ENCODE data around the gene MROH8.
"Not testable (repeated sequence)": the region's sequence is repeated elsewhere in the genome, so short reads cannot be mapped to it uniquely, and the experiment has no call there.

The MROH8 gene

DNA sequence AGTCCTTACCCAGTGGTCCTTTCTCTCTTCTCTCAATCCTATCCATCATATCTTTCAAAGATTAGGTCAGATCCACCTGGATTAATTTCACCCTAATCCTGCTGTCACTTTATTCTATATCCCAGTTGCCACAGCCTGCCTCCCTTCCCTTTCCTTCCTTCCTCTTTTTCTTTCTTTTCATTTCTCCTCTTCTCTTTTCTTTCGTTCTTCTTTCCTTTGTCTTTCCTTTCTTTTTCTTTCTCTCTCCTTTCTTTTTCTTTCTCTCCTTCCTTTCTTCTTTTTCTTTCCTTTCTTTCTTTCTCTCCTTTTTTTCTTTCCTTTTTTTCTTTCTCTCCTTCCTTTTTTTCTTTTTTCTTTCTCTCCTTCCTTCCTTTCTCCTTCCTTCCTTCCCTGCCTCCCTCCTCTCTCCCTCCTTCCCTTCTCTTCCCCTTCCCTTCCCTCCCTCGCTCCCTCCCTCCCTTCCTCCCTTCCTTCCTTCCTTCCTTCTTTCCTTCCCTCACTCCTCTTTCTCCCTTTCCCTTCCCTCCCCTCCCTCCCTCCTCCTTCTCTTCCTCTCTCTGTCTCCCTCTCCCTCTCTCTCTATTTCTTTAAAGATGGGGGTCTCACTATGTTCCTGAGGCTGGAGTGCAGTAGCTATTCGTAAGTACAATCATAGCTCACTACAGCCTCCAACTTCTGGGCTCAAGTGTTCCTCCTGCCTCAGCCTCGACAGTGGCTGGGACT, 15.4 kb downstream of the MROH8 start:
- no peak for DNase-seq
- in situ Hi-C loops (cut with HindIII; ENCODE audit: low pct_ligation_motif_present, low pct_unique_long_range_greater_than_20kb, low sequenced_read_pairs): no loop called here

DNA sequence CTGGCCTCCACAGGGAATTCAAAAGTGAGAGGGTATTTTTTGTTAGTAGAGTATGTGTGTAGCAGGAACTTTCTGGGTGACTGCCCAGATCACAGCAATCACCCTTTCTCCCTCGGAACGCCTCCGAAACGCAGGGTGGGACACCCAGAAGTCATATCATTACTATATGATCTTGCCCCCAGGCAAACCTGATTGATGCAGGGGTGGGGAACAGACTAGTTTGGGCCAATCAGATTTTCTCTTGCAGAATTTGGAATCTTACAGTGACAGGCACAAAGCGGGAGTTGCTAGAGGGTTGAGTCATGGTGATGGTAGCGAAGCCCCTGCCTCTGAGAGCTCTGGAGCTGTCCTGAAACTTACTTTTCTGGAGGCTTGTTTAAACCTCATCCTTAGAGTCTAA, 16.7 kb downstream of the MROH8 start:
- no peak for DNase-seq
- in situ Hi-C loops (cut with HindIII; ENCODE audit: low pct_ligation_motif_present, low pct_unique_long_range_greater_than_20kb, low sequenced_read_pairs): no loop called here

DNA sequence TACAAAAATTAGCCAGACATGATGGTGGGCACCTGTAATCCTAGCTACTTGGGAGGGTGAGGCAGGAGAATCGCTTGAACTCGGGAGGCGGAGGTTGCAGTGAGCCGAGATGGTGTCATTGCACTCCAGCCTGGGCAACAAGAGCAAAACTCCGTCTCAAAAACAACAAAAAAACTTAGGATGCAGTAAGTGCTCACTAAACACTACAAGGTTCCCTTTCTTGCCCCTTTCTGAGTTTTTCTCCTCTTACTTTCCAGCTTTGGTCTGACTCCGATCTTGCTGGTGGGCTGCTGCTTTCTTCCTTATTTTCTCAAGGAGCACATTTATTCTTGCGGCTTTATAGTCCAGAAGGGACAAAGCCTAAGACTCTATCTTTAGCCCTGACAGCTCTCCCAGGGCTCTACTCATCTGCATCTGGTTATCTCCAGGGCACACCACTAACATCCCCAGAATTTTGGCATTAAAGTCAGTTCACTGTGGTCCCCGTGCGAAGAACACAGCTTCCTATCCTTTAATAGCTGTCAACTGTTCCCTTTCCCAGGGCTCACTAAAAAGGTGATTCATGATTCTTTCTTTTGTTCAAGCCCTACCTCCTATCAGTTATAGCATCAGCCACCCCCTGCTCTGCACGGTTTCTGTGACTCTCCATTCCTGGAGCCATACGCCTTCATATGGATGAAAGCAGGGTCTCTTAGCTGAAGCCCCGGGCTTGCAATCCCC, 17.4 kb downstream of the MROH8 start:
- in situ Hi-C loops (cut with HindIII; ENCODE audit: low pct_ligation_motif_present, low pct_unique_long_range_greater_than_20kb, low sequenced_read_pairs): no loop called here

DNA sequence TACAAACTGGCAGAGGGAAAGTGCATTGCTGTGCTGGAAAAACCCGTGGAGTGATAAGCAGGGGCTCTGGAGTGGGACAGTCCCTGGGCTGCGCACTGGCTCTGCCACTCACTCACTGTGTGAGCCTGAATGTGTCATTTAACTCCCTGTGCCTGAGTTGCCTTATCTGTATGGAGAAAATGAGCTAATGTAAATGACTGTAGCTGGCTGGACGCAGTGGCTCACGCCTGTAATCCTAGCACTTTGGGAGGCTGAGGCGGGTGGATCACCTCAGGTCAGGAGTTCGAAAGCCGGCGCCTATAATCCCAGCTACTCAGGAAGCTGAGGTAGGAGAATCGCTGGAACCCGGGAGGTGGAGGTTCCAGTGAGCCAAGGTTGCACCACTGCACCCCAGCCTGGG, 18.7 kb downstream of the MROH8 start:
- DNase-seq: no peak
- in situ Hi-C loops (cut with HindIII; ENCODE audit: low pct_ligation_motif_present, low pct_unique_long_range_greater_than_20kb, low sequenced_read_pairs): no loop called here

More for the DNA sequence above, 17.4 kb downstream of the MROH8 start:
- DNase-seq: no peak

DNA sequence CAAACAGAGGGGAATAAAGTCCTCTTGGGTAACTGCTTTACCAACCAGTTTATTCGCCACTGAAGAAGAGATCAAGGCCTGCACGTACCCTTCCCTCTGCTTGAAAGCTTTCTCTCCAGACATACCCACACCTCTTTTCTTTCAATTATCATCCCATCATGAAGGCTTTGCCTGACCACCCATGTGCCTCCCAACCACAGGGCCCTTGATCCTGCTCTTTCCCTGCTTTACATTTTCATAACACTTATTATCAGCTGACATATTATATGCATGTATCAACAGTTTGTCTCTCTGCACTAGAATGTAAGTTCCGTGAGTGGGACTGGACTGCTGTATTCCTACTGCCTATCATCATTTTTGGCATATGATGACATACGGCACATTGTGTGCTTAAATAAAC, 21.1 kb downstream of the MROH8 start:
- in situ Hi-C loops (cut with HindIII; ENCODE audit: low pct_ligation_motif_present, low pct_unique_long_range_greater_than_20kb, low sequenced_read_pairs): no loop called here
- DNase-seq: no peak

DNA sequence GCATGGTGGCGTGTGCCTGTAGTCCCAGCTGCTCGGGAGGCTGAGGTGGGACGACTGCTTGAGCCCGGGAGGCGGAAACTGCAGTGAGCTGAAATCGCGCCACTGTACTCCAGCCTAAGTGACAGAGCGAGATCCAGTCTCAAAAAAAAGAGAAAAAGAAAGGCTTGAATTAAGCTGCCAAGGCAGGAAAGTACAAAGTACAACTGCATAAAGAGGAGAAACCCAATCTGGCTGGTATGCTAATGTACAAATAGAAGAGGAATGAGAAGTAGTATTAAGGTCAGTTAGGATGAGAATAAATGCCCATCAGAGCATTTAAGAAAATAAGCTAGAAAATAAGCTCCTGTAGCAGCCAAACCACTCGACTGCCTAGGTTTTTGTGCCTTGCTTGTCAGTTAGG, 23.4 kb downstream of the MROH8 start:
- in situ Hi-C loops (cut with HindIII; ENCODE audit: low pct_ligation_motif_present, low pct_unique_long_range_greater_than_20kb, low sequenced_read_pairs): no loop called here
- DNase-seq: no peak

DNA sequence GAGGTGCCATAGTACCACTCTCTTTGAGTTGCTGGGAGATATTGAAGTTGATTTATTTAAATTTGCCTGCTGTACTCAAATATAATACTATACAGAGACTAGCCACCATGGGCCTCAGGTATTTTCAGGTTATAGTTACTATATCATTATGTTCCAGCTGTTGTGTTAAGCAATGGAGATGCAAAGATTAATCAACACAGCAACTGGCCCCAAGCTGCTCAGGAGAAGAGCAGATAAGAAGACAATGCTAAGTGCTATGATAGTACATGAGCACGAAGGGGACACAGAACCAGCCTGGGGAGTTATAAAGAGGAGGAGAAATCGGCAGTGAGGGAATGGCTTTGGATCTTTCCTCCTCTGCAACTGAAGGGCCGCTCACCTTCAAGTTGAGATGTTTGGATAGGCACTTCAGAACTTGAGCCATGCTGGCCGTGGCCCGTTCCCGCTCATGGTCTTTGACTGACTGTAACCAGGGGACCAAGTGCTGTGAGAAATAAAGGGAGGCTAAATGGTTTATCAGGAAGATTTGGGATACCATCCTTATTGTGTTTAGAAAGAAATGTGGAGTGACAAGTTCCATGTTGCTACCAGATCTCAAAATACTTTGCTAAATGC, 24.6 kb downstream of the MROH8 start:
- no peak for DNase-seq
- in situ Hi-C loops (cut with HindIII; ENCODE audit: low pct_ligation_motif_present, low pct_unique_long_range_greater_than_20kb, low sequenced_read_pairs): no loop called here

DNA sequence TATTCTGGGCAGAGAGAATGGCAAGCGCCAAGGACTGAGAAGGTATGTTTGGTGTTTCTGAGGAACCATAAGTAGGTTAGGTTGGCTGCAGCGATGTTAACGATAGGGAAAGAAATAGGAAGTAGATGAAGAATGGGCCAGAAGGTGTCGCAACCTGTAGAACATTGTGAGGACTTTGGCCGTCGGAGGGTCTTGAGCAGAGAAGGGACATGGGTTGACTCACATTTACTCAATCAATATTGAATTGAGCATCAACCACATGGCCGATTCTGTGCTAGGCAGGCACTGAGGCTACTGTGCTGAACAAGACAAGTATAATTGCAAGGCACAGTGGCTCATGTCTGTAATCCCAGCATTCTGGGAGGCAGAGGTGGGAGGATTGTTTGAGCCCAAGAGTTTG, 27.1 kb downstream of the MROH8 start:
- no peak for DNase-seq
- in situ Hi-C loops (cut with HindIII; ENCODE audit: low pct_ligation_motif_present, low pct_unique_long_range_greater_than_20kb, low sequenced_read_pairs): no loop called here

DNA sequence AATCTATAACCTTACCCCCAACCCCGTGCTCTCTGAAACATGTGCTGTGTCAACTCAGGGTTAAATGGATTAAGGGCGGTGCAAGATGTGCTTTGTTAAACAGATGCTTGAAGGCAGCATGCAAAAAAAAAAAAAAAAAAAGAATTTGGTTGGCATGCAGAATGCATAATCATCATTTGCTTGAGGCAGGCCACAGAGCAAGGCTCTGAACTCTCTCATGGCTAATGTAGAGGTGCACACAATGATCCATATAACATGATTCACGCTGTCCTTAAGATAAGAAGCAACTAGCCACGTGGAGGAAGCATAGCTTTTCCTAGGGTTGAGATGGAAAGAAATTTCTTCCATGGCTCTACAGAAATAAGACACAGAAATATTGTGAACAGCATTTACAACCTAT, 27.8 kb downstream of the MROH8 start:
- DNase-seq: no peak
- in situ Hi-C loops (cut with HindIII; ENCODE audit: low pct_ligation_motif_present, low pct_unique_long_range_greater_than_20kb, low sequenced_read_pairs): no loop called here

DNA sequence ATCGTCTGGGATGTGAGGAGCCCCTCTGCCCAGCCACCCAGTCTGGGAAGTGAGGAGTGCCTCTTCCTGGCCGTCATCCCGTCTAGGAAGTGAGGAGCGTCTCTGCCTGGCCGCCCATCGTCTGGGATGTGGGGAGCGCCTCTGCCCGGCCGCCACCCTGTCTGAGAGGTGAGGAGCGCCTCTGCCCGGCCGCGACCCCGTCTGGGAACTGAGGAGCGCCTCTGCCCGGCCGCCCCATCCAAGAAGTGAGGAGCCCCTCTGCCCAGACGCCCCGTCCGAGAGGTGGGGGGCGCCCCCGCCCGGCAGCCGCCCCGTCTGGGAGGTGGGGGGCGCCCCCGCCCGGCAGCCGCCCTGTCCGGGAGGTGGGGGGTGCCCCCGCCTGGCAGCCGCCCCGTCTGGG, 28.5 kb downstream of the MROH8 start:
- in situ Hi-C loops (cut with HindIII; ENCODE audit: low pct_ligation_motif_present, low pct_unique_long_range_greater_than_20kb, low sequenced_read_pairs): not testable (repeated sequence)

DNA sequence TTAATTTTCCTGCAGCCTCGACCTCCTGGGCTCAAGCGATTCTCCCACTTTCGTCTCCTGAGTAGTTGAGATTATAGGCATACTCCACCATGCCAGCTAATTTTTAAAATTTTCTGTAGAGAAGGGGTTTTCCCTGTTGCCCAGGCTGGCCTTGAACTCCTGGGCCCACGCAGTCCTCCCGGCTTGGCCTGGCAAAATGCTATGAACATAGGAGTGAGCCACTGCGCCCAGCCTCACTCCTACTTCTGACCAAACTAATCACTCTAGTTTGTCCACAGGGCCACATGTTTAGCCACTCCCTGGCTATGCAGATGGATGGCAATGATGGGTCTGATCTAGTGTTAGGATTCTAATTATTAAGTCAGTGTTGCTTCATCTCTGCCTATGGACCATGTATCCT, 32.1 kb downstream of the MROH8 start:
- no peak for DNase-seq
- in situ Hi-C loops (cut with HindIII; ENCODE audit: low pct_ligation_motif_present, low pct_unique_long_range_greater_than_20kb, low sequenced_read_pairs): no loop called here

More for the DNA sequence above, 28.5 kb downstream of the MROH8 start:
- DNase-seq: not testable (repeated sequence)

DNA sequence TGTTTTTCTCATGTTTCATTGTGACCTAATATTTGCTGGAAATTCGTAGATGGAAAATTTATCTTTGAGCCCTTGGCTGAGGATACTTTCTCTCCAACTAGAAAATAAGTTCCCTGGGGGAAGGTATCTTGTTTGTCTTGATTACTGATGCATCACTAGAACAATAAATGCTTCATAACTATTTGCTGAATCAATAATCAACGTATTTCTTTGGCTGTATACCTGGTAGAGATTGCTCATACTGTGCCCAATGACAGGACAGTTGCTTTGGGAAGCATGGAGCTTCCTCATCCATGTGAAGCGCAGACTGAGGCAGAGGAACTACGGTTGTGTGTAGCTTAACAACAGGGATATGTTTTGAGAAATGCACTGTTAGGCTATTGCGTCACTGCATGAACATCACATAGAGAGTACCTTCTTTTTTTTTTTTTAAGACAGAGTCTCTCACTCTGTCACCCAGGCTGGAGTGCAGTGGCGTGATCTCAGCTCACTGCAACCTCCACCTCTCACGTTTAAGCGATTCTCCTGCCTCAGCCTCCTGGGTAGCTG, 34.4 kb downstream of the MROH8 start:
- in situ Hi-C loops (cut with HindIII; ENCODE audit: low pct_ligation_motif_present, low pct_unique_long_range_greater_than_20kb, low sequenced_read_pairs): no loop called here
- DNase-seq: no peak

DNA sequence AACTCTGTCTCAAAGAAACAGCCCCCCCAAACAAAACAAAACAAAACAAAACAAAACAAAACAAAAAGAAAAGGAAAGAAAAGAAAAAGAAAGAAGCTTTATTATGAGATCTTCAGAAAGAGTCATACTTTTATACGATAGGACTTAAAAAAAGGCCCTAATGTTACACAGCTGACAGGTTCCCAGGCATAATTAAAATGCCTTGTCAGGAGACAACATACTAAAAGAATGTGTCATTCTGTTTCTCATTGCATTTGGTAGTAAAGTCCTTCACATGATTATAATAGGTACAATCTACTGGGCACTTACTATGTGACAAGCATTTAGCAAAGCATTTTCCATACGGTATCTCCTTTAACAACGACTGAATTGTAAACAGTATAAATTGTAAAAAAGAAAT, 36.6 kb downstream of the MROH8 start:
- in situ Hi-C loops (cut with HindIII; ENCODE audit: low pct_ligation_motif_present, low pct_unique_long_range_greater_than_20kb, low sequenced_read_pairs): no loop called here
- DNase-seq: no peak

DNA sequence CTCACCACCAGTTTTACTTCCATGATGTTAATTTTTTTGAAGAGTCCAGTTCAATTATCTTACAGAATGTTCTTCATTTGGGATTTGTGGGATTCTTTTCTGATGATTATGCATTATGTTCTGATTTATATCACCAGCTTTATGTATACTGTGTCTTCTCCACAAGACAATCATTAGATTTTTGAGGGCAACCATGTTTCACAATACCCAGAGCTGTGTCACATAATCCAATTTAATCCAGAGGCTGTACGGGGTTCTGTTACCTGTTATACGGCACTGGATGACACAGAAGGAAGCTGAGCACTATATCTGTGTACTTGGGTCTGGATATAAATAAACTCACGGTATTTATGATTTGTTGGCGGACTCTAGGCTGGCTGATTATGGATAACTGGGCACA, 41.8 kb downstream of the MROH8 start:
- DNase-seq: no peak
- in situ Hi-C loops (cut with HindIII; ENCODE audit: low pct_ligation_motif_present, low pct_unique_long_range_greater_than_20kb, low sequenced_read_pairs): no loop called here

DNA sequence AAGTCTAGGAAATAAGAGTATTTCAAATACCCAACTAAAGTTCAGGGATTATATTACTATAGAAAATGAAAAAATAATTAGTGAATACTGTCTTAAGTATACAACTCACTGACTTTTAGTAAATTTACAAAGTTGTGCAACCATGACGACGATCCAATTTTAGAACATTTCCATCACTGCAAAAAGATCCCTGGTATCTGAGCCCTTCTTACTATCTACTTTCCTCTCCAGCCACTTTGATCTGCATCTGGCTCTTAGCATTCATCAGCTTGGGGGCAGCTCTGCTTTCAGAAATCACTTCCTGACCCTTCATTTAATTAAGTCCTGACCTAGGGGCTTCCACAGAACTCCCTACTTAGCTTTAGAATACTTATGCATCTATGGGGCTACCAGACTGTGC, 45.4 kb downstream of the MROH8 start:
- DNase-seq: no peak
- in situ Hi-C loops (cut with HindIII; ENCODE audit: low pct_ligation_motif_present, low pct_unique_long_range_greater_than_20kb, low sequenced_read_pairs): no loop called here

DNA sequence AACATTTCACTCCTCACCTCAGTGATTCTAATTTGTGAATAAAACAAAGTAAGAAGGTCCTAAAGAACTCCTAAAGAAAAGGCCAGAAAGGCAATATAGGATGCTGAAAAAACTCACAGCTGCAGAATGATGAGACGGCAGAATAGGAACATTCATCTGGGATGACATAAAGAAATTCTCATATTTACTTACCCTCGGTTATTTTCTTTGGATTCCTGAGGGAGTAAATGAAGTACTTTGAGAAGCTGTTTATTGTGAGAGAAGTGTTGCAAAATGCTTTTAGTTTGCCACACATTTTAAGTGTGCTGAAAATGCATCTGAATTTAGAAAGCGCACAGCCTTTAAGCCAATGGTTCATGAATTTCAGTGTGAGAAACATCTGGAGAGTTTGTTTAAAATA, 47.9 kb downstream of the MROH8 start:
- DNase-seq: no peak
- in situ Hi-C loops (cut with HindIII; ENCODE audit: low pct_ligation_motif_present, low pct_unique_long_range_greater_than_20kb, low sequenced_read_pairs): no loop called here

DNA sequence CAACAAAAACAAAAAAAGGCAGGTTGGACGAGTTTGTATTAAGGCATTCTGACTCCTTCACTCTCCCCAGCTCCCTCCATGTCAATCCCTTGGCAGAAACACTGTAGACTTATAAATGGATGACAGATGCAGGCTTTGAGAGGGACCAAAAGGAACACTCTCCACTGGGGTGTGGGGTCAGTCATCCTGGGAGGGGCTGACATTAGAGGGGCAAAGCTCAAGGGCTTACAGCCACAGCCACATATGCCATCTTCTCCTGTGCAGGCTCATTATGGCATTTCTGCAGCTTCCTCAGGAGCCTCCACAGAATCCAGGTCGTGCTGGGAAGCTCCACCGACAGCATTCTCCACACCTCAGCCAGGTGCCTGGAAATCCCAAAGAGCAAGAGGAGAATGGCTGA, 50.5 kb downstream of the MROH8 start:
- in situ Hi-C loops (cut with HindIII; ENCODE audit: low pct_ligation_motif_present, low pct_unique_long_range_greater_than_20kb, low sequenced_read_pairs): no loop called here
- DNase-seq: no peak

DNA sequence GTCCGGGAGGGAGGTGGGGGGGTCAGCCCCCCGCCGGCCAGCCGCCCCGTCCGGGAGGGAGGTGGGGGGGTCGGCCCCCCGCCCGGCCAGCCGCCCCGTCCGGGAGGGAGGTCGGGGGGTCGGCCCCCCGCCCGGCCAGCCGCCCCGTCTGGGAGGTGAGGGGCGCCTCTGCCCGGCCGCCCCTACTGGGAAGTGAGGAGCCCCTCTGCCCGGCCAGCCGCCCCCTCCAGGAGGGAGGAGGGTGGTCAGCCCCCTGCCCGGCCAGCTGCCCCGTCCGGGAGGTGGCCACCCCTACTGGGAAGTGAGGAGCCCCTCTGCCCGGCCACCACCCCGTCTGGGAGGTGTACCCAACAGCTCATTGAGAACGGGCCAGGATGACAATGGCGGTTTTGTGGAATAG, 53.1 kb downstream of the MROH8 start:
- DNase-seq; in situ Hi-C loops (cut with HindIII; ENCODE audit: low pct_ligation_motif_present, low pct_unique_long_range_greater_than_20kb, low sequenced_read_pairs): not testable (repeated sequence)

DNA sequence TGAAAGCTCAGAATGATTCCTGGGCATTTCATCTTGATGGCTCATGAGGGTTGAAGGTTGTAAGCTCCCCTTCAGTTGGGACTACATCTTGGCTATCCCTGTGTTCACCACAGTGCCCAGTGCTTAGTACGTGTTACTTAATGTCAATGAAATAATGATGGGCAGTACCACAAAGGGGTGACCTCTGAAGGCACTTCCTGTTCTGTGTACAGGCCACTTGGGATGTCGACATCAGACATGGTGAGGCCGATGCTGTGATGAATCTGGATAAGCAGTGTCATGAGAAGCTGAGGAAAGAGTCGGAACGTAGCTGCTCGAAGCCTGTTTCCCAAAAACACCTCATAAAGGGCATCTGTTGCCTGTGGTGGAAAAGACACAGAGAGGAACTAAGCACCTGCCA, 55.9 kb downstream of the MROH8 start:
- DNase-seq: no peak
- in situ Hi-C loops (cut with HindIII; ENCODE audit: low pct_ligation_motif_present, low pct_unique_long_range_greater_than_20kb, low sequenced_read_pairs): no loop called here

DNA sequence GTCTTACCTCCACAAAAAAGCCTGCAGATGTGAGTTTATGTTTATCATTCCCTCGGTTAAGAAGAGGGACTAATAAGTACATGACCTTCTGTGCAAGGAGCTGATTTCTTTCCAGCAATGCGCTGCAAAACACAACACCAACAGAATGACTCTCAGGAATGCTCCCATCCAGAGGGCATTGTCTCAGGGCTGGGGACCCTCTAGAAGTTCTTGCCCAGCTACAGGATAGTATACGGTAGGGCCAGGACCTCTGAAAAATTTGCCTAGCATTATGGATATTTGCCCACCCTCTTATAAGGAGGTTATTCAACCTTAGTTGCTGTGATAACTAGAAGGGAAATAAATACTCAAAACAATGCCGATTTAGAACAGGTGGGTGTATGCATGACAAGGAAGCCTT, 58.9 kb downstream of the MROH8 start:
- in situ Hi-C loops (cut with HindIII; ENCODE audit: low pct_ligation_motif_present, low pct_unique_long_range_greater_than_20kb, low sequenced_read_pairs): no loop called here
- DNase-seq: no peak

Data from ACHN (cell line).